Neural progenitor cell (in vitro differentiated cells): ENCODE results near the gene SDK2.

ENCODE experiments used
- CTCF ChIP-seq: fragments of 200-600 bp; sonication (generic); IDR thresholded peaks from 2 replicates; pipeline ENCODE4 v1.5.1; 2017; ENCODE audit warnings: antibody characterized with exemption, mild to moderate bottlenecking
- EZH2 ChIP-seq: fragments of 200-600 bp; sonication (generic); IDR thresholded peaks from 2 replicates; pipeline ENCODE4 v1.6.1; 2017; ENCODE audit warnings: antibody characterized with exemption, mild to moderate bottlenecking, moderate library complexity
- EZH2phosphoT487 ChIP-seq: fragments of 200-600 bp; sonication (generic); IDR thresholded peaks from 2 replicates; pipeline ENCODE4 v1.6.1; 2017; ENCODE audit warnings: antibody characterized with exemption

- TF ChIP-seq CTCF (no peak), EZH2 (no peak), EZH2phosphoT487 (no peak)
These were observed 32.6 kb downstream of the SDK2 start for GRCh38 chr17:73611630-73612029.
